NB4 (cell line): ENCODE measurements around the gene SCAF1.

Experiments used
- DNase-seq: peaks from one replicate; pipeline ENCODE4 v3.0.0; 2010; ENCODE audit warnings: low read depth
- H3K4me3 ChIP-seq: one replicate; pipeline ENCODE4 v1.5.1; 2011; ENCODE audit warnings: mild to moderate bottlenecking, low read depth, low read length, moderate library complexity
- CTCF ChIP-seq: IDR thresholded peaks from one replicate; pipeline ENCODE4 v1.5.1; 2012; ENCODE audit warnings: low read depth, low read length
- MAX ChIP-seq: IDR thresholded peaks from 2 replicates; pipeline ENCODE4 v1.6.1; 2011; ENCODE audit warnings: low read depth, low read length
- MYC ChIP-seq: IDR thresholded peaks from 2 replicates; pipeline ENCODE4 v1.6.1; 2011; ENCODE audit warnings: low read depth, low read length
- POLR2A ChIP-seq: IDR thresholded peaks from 2 replicates; pipeline ENCODE4 v1.6.1; 2011; ENCODE audit warnings: mild to moderate bottlenecking; ENCODE audit not compliant: insufficient read length; ENCODE audit errors: extremely low read depth

Gene SCAF1

GRCh38 chr19:49595819-49596404 is 46.1 kb upstream of the SCAF1 start:
- H3K4me3 ChIP-seq, result no peak overlapping the region
- no peak for TF ChIP-seq MYC
- TF ChIP-seq POLR2A, result no peak
- TF ChIP-seq MAX, result no peak
- no peak for TF ChIP-seq CTCF
- DNase-seq, result no peak

GRCh38 chr19:49596407-49596806 is 45.6 kb upstream of the SCAF1 start:
- TF ChIP-seq MAX, result no peak
- no peak for TF ChIP-seq CTCF
- no peak for TF ChIP-seq MYC
- no peak for DNase-seq
- H3K4me3 ChIP-seq, result no peak overlapping the region

- H3K4me3 ChIP-seq, result no peak overlapping the region
- TF ChIP-seq MAX (no peak), MYC (no peak), CTCF (no peak)
- no peak for DNase-seq
Measured at GRCh38 chr19:49596954-49597702, 44.9 kb upstream of the SCAF1 start.

- no peak for DNase-seq
- no peak for TF ChIP-seq MYC
- TF ChIP-seq MAX, result no peak
- TF ChIP-seq POLR2A, result no peak
- TF ChIP-seq CTCF, result no peak
- H3K4me3 ChIP-seq, result no peak overlapping the region
Measured at GRCh38 chr19:49597703-49597974, 44.4 kb upstream of the SCAF1 start.

GRCh38 chr19:49599378-49600295 is 42.4 kb upstream of the SCAF1 start:
- no peak for DNase-seq
- TF ChIP-seq MYC (no peak), POLR2A (no peak), CTCF (no peak), MAX (no peak)

More at GRCh38 chr19:49599378-49600295, 42.4 kb upstream of the SCAF1 start:
- H3K4me3 ChIP-seq, result no peak overlapping the region
